ENCODE data around the gene KIFAP3.
"Not testable (repeated sequence)": the region's sequence is repeated elsewhere in the genome, so short reads cannot be mapped to it uniquely, and the experiment has no call there.

Gene KIFAP3

DNA sequence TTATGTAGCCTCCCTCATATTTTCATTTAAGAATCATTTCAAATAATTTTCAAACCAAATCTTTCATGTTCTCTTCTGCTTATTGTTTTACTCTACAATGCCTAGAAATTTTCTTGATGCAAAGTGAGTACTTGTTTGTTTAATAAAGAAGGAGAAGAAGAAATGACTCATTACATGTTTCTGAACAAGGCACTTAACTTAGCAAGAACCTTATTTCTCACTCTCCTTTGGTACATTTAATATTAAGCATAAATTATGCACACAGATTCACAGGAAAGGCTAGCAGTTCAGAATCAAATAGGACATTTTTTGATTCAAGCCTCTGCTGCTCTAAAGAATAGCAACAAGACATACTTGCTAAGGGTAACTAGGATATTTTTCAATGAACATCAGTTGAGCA lies 189.9 kb downstream of the KIFAP3 start:
- no peak for DNase-seq

DNA sequence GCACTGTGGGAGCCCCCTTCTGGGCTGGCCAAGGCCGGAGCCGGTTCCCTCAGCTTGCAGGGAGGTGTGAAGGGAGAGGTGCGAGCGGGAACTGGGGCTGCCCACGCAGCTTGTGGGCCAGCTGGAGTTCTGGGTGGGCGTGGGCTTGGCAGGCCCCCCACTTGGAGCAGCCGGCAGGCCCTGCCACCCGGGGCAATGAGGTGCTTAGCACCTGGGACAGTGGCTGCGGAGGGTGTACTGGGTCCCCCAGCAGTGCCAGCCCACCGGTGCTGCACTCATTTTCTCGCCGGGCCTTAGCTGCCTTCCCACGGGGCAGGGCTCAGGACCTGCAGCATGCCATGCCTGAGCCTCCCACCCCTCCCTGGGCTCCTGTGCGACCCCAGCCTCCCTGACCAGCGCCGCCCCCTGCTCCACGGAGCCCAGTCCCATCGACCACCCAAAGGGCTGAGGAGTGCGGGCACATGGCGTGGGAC lies 192.4 kb downstream of the KIFAP3 start:
- DNase-seq = no peak

DNA sequence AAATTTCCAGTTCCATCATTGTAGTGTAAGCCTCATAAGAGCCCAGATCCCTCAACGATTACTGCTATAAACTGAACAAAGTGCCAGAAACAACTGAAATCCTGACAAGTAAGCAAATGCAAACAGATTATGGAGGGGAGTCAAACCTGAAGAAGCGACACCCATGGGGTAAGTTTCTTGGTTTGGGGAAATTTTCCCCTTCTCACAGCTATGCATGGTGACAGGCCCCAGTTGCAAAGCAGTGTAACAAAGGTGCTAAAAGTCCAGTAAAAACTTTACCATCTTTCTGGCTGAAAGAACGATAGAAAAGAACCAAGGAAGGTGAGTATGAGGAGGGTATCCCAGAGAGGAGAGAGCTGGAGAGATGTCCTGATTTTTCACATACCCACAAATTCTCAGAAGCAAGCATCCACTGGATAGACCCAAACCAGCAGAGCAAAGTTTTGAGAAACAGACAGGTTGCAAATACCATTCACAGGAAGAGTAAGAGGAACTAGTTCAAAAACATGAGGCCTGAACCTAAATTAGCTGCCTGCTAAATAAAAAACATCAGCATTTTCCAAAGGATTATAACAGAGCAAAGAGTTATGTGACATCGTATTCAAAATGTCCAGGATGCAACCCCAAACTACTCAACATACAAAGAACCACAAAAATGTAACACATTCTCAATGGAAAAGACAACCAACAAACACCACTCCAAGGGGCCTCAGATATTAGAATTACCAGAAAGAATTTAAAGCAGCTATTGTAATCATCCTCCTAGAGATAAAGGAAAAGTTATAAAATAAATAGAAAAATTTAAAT lies 195.3 kb downstream of the KIFAP3 start:
- DNase-seq = no peak

DNA sequence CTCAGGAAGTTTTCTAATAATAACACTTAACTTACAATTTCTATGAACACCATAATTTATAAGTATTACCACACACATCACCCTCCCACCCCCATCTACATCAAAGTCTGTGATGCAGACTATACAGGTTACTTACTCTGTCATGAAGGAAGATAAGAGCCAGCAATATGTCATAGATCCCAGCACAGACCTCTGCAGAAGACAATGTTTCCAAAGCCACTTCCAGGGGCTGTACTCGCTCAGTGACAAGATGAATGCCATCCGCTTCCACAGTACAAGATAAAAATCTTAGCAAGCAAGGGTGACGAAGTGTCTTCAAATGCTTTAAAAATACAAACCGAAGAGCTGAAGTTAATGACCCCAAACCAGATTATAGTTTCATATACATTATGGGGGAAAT lies 196.0 kb downstream of the KIFAP3 start:
- DNase-seq = no peak

DNA sequence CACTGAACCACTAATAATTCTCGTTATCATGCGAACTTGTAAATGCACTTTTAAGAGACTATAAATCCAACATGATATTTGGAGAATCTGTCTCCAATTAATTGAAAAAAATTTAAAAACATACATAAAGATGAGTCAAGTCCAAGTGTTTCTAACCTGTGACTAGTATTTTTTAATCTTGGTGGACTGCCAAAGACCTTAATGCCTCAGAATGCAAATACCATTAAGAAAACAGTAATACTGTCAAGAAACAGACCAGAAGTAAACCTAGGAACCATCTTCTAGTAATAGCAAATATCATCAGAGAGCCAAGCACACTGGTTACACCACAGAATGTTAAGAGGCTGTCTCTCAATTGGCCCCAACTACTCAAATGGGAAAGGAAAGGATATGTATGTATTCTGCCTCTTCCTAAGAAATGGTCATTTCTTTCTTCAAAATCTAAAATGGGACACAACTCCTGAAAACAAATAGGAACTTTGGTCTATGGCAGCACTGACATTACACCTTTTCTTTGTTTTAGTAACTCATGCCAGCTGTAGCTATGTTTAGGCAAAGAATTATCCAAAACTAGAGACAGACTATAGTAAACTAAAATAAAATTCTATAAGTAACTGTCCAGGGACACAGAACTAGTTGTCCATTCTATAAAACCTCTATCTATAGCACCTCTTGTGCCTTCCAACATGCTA lies 196.5 kb downstream of the KIFAP3 start:
- DNase-seq = no peak

DNA sequence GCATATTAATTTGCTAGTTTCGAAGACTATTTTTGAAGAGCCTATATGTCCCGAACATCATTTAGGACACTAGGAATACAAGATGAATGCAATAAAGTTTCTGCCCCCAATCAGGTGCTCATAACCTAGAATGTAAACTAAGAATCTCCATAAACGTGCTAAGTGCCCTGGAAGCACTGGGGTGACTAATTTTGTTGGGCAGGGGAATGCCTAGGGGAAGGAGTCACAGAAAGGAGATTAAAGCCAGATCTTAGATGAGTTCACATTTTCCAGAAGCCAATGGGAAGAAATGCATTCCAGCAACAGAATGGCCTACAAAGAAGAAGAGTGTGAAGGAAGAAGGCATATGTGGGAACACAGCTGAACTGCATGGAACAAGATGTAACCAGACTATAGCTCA lies 200.3 kb downstream of the KIFAP3 start:
- DNase-seq = no peak

DNA sequence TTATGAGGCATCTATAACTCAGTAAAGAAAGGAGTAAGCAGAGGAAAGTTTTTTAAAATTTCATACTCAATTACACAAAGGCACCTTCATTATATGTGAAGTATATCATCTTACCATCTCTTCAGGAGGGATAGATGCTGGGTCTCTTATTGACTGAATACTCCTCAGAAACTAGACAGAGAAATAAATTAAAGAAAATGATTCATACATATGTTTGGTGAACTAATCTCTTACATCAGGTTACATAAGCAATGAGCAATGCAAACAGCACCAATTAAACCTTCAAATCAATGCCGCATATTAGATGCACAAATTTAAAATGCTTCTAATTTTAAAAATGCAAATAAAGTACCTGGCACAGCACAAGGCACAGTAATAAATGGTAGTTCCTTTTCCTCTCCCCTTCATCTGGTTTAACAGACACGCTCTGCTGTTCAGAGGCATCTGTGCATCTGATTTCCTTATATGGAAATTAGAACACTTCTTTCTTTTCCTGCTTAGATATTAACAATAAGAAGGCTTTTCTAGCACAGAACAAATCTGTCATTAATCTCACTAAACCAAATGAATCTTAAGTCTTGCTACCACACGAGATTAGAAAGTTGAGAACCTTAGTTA lies 200.8 kb downstream of the KIFAP3 start:
- no peak for DNase-seq

DNA sequence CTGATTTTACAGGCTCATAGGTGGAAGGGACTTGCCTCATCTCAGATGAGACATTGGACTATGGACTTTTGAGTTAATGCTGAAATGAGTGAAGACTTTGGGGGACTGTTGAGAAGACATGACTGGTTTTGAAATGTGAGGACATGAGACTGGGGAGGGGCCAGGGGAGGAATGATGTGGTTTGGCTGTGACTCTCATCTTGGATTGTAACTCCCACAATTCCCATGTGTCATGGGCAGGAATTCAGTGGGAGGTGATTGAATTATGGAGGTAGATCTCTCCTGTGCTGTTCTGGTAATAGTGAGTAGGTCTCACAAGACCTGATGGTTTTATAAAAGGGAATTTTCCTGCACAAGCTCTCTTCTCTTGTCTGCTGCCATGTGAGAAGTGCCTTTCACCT lies 201.6 kb downstream of the KIFAP3 start:
- DNase-seq = no peak

DNA sequence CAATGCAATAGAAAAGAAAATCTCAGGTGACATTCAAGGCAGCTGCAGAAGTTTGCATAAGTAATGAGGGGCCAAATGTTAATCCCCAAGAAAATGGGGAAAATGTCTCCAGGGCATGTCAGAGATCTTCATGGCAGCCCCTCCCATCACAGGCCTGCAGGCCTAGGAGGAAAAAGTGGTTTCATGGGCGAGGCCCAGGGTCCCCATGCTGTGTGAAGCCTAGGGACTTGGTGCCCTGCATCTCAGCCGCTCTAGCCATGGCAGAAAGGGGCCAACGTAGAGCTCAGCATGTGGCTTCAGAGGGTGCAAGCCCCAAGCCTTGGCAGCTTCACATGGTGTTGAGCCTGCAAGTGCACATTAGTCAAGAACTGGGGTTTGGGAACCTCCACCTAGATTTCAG lies 202.5 kb downstream of the KIFAP3 start:
- not testable (repeated sequence) for DNase-seq
